ENCODE data around the gene ZPLD1.

ZPLD1 gene

DNA sequence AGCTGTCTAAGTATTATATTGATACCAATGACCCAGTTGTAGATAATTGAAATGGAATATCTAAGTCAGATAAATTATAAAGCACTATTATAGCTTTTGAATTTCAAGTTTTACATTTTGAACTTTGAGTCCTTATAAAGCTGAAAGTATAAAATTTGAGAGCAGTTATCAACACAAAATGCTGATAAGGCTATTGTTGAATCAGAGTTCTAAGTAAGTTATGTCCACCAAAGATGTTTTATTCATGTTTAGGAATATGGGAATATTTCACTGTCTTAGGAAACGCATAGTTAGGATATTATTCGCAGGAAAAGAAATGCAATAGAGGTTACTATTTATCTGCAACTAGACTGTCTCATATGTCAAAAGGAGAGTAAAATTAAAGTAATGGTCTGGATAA, 29.4 kb downstream of the ZPLD1 start:
- no peaks in the 10 kb centered on the region for H3K27me3 ChIP-seq (ENCODE audit: control insufficient read depth, insufficient read depth, low read length)
- H3K4me1 ChIP-seq (ENCODE audit: control insufficient read depth, insufficient read depth, low read length) = no peaks in the 10 kb centered on the region
- no peak overlapping the region for H3K27ac ChIP-seq (ENCODE audit: low read depth, low read length)

DNA sequence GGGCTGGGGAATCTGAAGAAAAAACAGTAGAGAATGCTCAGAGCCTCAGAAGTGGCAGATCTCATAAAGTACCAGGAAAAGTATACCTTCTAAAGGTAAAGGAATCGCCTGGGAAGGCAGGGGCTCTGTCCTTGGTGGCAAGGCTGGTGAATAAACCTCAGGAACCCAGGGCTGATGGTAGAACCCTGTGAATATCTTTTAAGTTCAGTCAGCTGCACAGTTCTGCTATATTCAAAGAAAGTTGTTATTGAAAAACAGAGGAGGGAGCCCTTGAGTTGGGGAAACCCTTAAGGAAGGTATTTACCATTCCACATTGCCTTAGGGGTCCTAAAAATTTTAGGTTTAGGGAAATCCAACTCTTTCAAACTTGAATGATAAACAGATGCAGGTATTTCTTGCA, 31.2 kb downstream of the ZPLD1 start:
- Histone ChIP-seq H3K36me3 (ENCODE audit: control insufficient read depth, insufficient read depth, low read length) (no peaks in the 10 kb centered on the region), H3K27ac (ENCODE audit: low read depth, low read length) (no peak overlapping the region), H3K9me3 (ENCODE audit: control insufficient read depth, insufficient read depth, low read depth, low read length) (no peaks in the 10 kb centered on the region), H3K27me3 (ENCODE audit: control insufficient read depth, insufficient read depth, low read length) (no peaks in the 10 kb centered on the region), H3K9ac (ENCODE audit: low read length) (no peak overlapping the region), H3K4me3 (ENCODE audit: low read depth, low read length) (no peak overlapping the region), H3K4me1 (ENCODE audit: control insufficient read depth, insufficient read depth, low read length) (no peaks in the 10 kb centered on the region)

More for the DNA sequence above, 29.4 kb downstream of the ZPLD1 start:
- no peak overlapping the region for H3K9ac ChIP-seq (ENCODE audit: low read length)
- no peaks in the 10 kb centered on the region for H3K9me3 ChIP-seq (ENCODE audit: control insufficient read depth, insufficient read depth, low read depth, low read length)
- H3K36me3 ChIP-seq (ENCODE audit: control insufficient read depth, insufficient read depth, low read length) = no peaks in the 10 kb centered on the region
- no peak overlapping the region for H3K4me3 ChIP-seq (ENCODE audit: low read depth, low read length)

- H3K4me3 ChIP-seq (ENCODE audit: low read depth, low read length) = no peak overlapping the region
- no peak overlapping the region for H3K9ac ChIP-seq (ENCODE audit: low read length)
- no peaks in the 10 kb centered on the region for H3K4me1 ChIP-seq (ENCODE audit: control insufficient read depth, insufficient read depth, low read length)
- no peaks in the 10 kb centered on the region for H3K9me3 ChIP-seq (ENCODE audit: control insufficient read depth, insufficient read depth, low read depth, low read length)
- no peak overlapping the region for H3K27ac ChIP-seq (ENCODE audit: low read depth, low read length)
- H3K27me3 ChIP-seq (ENCODE audit: control insufficient read depth, insufficient read depth, low read length) = no peaks in the 10 kb centered on the region
- no peaks in the 10 kb centered on the region for H3K36me3 ChIP-seq (ENCODE audit: control insufficient read depth, insufficient read depth, low read length)
Measured at GRCh38 chr3:102470066-102470465, 35.3 kb downstream of the ZPLD1 start.

- Histone ChIP-seq H3K4me1 (ENCODE audit: control insufficient read depth, insufficient read depth, low read length) (no peaks in the 10 kb centered on the region), H3K36me3 (ENCODE audit: control insufficient read depth, insufficient read depth, low read length) (no peaks in the 10 kb centered on the region), H3K9ac (ENCODE audit: low read length) (no peak overlapping the region), H3K9me3 (ENCODE audit: control insufficient read depth, insufficient read depth, low read depth, low read length) (no peaks in the 10 kb centered on the region), H3K27ac (ENCODE audit: low read depth, low read length) (no peak overlapping the region), H3K27me3 (ENCODE audit: control insufficient read depth, insufficient read depth, low read length) (no peaks in the 10 kb centered on the region), H3K4me3 (ENCODE audit: low read depth, low read length) (no peak overlapping the region)
Measured at GRCh38 chr3:102471001-102471400, 36.2 kb downstream of the ZPLD1 start.

DNA sequence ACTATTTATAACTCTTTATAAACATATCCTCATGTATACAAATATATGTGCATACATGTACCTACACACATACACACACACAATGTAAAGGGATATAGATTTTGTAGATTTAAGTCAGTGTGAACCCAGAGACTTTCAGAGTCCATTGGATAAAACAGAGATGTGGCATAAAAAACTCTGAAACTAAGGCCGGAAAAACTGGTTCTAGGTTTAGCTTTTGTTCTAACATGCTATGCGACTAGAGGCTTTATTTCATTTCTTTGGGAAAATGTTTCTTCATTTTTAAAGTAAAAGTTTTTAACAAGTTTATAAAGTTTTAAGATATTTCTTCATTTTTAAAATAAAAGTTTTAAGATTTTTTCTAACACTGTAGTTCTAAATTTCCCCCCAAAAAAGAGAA, 36.7 kb downstream of the ZPLD1 start:
- no peak overlapping the region for H3K27ac ChIP-seq (ENCODE audit: low read depth, low read length)
- no peaks in the 10 kb centered on the region for H3K27me3 ChIP-seq (ENCODE audit: control insufficient read depth, insufficient read depth, low read length)
- no peaks in the 10 kb centered on the region for H3K36me3 ChIP-seq (ENCODE audit: control insufficient read depth, insufficient read depth, low read length)
- no peaks in the 10 kb centered on the region for H3K4me1 ChIP-seq (ENCODE audit: control insufficient read depth, insufficient read depth, low read length)
- no peak overlapping the region for H3K4me3 ChIP-seq (ENCODE audit: low read depth, low read length)
- H3K9me3 ChIP-seq (ENCODE audit: control insufficient read depth, insufficient read depth, low read depth, low read length) = no peaks in the 10 kb centered on the region
- H3K9ac ChIP-seq (ENCODE audit: low read length) = no peak overlapping the region

GRCh38 chr3:102473648-102474047, 38.8 kb downstream of the ZPLD1 start:
- H3K4me3 ChIP-seq (ENCODE audit: low read depth, low read length) = no peak overlapping the region
- H3K27me3 ChIP-seq (ENCODE audit: control insufficient read depth, insufficient read depth, low read length) = no peaks in the 10 kb centered on the region
- no peaks in the 10 kb centered on the region for H3K4me1 ChIP-seq (ENCODE audit: control insufficient read depth, insufficient read depth, low read length)
- H3K9ac ChIP-seq (ENCODE audit: low read length) = no peak overlapping the region
- H3K27ac ChIP-seq (ENCODE audit: low read depth, low read length) = no peak overlapping the region
- H3K36me3 ChIP-seq (ENCODE audit: control insufficient read depth, insufficient read depth, low read length) = no peaks in the 10 kb centered on the region
- no peaks in the 10 kb centered on the region for H3K9me3 ChIP-seq (ENCODE audit: control insufficient read depth, insufficient read depth, low read depth, low read length)

- Histone ChIP-seq H3K9me3 (ENCODE audit: control insufficient read depth, insufficient read depth, low read depth, low read length) (no peaks in the 10 kb centered on the region), H3K4me3 (ENCODE audit: low read depth, low read length) (no peak overlapping the region), H3K27ac (ENCODE audit: low read depth, low read length) (no peak overlapping the region), H3K36me3 (ENCODE audit: control insufficient read depth, insufficient read depth, low read length) (no peaks in the 10 kb centered on the region), H3K4me1 (ENCODE audit: control insufficient read depth, insufficient read depth, low read length) (no peaks in the 10 kb centered on the region), H3K27me3 (ENCODE audit: control insufficient read depth, insufficient read depth, low read length) (no peaks in the 10 kb centered on the region), H3K9ac (ENCODE audit: low read length) (no peak overlapping the region)
Measured at GRCh38 chr3:102474207-102474606, 39.4 kb downstream of the ZPLD1 start.

DNA sequence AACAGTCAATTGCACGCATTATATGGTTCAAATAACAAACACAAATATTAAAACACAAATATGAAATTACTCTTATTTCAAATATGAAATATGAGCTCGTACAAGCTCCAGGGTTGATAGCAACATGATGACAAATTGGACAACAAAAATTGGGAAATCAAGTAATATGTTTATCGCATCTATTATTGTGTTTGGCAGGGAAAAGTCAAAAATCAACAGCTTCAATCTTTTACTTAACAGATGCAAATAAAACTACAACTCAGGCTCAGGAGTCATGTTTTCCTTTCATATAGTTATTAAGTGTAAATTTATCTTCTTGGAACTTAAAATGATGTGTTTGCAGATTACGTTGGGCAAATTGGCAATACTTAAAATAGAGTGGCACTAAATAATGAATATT, 41.4 kb downstream of the ZPLD1 start:
- no peaks in the 10 kb centered on the region for H3K27me3 ChIP-seq (ENCODE audit: control insufficient read depth, insufficient read depth, low read length)
- H3K4me1 ChIP-seq (ENCODE audit: control insufficient read depth, insufficient read depth, low read length) = peaks cover 3% of the 10 kb centered on the region; the same call in 1 of the 2 replicates
- no peak overlapping the region for H3K9ac ChIP-seq (ENCODE audit: low read length)
- H3K36me3 ChIP-seq (ENCODE audit: control insufficient read depth, insufficient read depth, low read length) = no peaks in the 10 kb centered on the region
- no peaks in the 10 kb centered on the region for H3K9me3 ChIP-seq (ENCODE audit: control insufficient read depth, insufficient read depth, low read depth, low read length)
- no peak overlapping the region for H3K4me3 ChIP-seq (ENCODE audit: low read depth, low read length)
- no peak overlapping the region for H3K27ac ChIP-seq (ENCODE audit: low read depth, low read length)

- Histone ChIP-seq H3K4me1 (ENCODE audit: control insufficient read depth, insufficient read depth, low read length) (peaks cover 3% of the 10 kb centered on the region; the same call in 1 of the 2 replicates), H3K4me3 (ENCODE audit: low read depth, low read length) (no peak overlapping the region), H3K9ac (ENCODE audit: low read length) (no peak overlapping the region), H3K27me3 (ENCODE audit: control insufficient read depth, insufficient read depth, low read length) (no peaks in the 10 kb centered on the region), H3K36me3 (ENCODE audit: control insufficient read depth, insufficient read depth, low read length) (no peaks in the 10 kb centered on the region), H3K27ac (ENCODE audit: low read depth, low read length) (no peak overlapping the region), H3K9me3 (ENCODE audit: control insufficient read depth, insufficient read depth, low read depth, low read length) (no peaks in the 10 kb centered on the region)
Measured at GRCh38 chr3:102478160-102478559, 43.3 kb downstream of the ZPLD1 start.

GRCh38 chr3:102480139-102480538, 45.3 kb downstream of the ZPLD1 start:
- H3K4me1 ChIP-seq (ENCODE audit: control insufficient read depth, insufficient read depth, low read length) = peaks cover 3% of the 10 kb centered on the region; the same call in 1 of the 2 replicates
- no peaks in the 10 kb centered on the region for H3K27me3 ChIP-seq (ENCODE audit: control insufficient read depth, insufficient read depth, low read length)
- H3K27ac ChIP-seq (ENCODE audit: low read depth, low read length) = no peak overlapping the region
- H3K9me3 ChIP-seq (ENCODE audit: control insufficient read depth, insufficient read depth, low read depth, low read length) = no peaks in the 10 kb centered on the region
- H3K36me3 ChIP-seq (ENCODE audit: control insufficient read depth, insufficient read depth, low read length) = no peaks in the 10 kb centered on the region
- H3K9ac ChIP-seq (ENCODE audit: low read length) = no peak overlapping the region
- H3K4me3 ChIP-seq (ENCODE audit: low read depth, low read length) = no peak overlapping the region

- Histone ChIP-seq H3K4me1 (ENCODE audit: control insufficient read depth, insufficient read depth, low read length) (peaks cover 3% of the 10 kb centered on the region; the same call in 1 of the 2 replicates), H3K9me3 (ENCODE audit: control insufficient read depth, insufficient read depth, low read depth, low read length) (no peaks in the 10 kb centered on the region), H3K27me3 (ENCODE audit: control insufficient read depth, insufficient read depth, low read length) (no peaks in the 10 kb centered on the region), H3K36me3 (ENCODE audit: control insufficient read depth, insufficient read depth, low read length) (no peaks in the 10 kb centered on the region), H3K9ac (ENCODE audit: low read length) (no peak overlapping the region), H3K27ac (ENCODE audit: low read depth, low read length) (no peak overlapping the region), H3K4me3 (ENCODE audit: low read depth, low read length) (no peak overlapping the region)
Measured at GRCh38 chr3:102481050-102481449, 46.2 kb downstream of the ZPLD1 start.

- Histone ChIP-seq H3K4me3 (ENCODE audit: low read depth, low read length) (no peak overlapping the region), H3K9me3 (ENCODE audit: control insufficient read depth, insufficient read depth, low read depth, low read length) (peaks cover 11% of the 10 kb centered on the region), H3K27ac (ENCODE audit: low read depth, low read length) (no peak overlapping the region), H3K4me1 (ENCODE audit: control insufficient read depth, insufficient read depth, low read length) (peaks cover 3% of the 10 kb centered on the region; the same call in 1 of the 2 replicates), H3K9ac (ENCODE audit: low read length) (no peak overlapping the region), H3K27me3 (ENCODE audit: control insufficient read depth, insufficient read depth, low read length) (no peaks in the 10 kb centered on the region), H3K36me3 (ENCODE audit: control insufficient read depth, insufficient read depth, low read length) (no peaks in the 10 kb centered on the region)
Measured at GRCh38 chr3:102483556-102483955, 48.7 kb downstream of the ZPLD1 start.

All from HUES6 (cell line).